ENCODE measurements around the gene PSMC2. TPM values are rescaled to one million over a fixed set of nuclear protein-coding genes. Genes with fewer than 3 reads are reported as not detected.

Gene PSMC2
- total and polyA plus RNA-seq, 2 of the 4 experiments (the other 2 are of a cell fraction), result 184 to 311 TPM

- whole genome bisulfite sequencing, 2 experiments (ENCODE audit: extremely low coverage in 2 of 2, insufficient read length in 1 of 2), result 67 to 100% methylated on average over 2 of the region's 4 CpGs
- H3K4me1 ChIP-seq (ENCODE audit: control insufficient read depth, insufficient read depth, low read length), result no peaks in the 10 kb centered on the region; the same call in 1 of the 2 replicates
- H3K4me2 ChIP-seq (ENCODE audit: low read depth, low read length), result no peak overlapping the region
- POLR2A ChIA-PET (ENCODE audit: unreplicated experiment), result no interaction called here
- no peak overlapping the region for H2BK120ac ChIP-seq (ENCODE audit: low read depth, low read length)
- BruUV-seq (replicated peaks), result no TSS peak
- in situ Hi-C loops (cut with MboI; ENCODE audit: low sequenced_read_pairs), result no loop called here
- H3K9me1 ChIP-seq (ENCODE audit: insufficient read depth, low read length), result peaks cover 8% of the 10 kb centered on the region; the same call in 1 of the 2 replicates
- peak overlapping the region; percentile 78 for H2BK5ac ChIP-seq (ENCODE audit: low read depth, low read length, poor library complexity, severe bottlenecking)
- intact Hi-C loops (cut with micrococcal nuclease), result no loop called here
- H2AK5ac ChIP-seq (ENCODE audit: low read depth, low read length), result no peak overlapping the region
- H4K91ac ChIP-seq (ENCODE audit: insufficient read depth, low read depth, low read length), result no peak overlapping the region
- no peak overlapping the region for H4K8ac ChIP-seq (ENCODE audit: low read depth in 2 of 2, low read length in 2 of 2)
- H3K4ac ChIP-seq (ENCODE audit: low read depth, low read length), result no peak overlapping the region
- no peak overlapping the region for H2BK20ac ChIP-seq (ENCODE audit: low read depth, low read length)
- H2AFZ ChIP-seq (replicated peaks; ENCODE audit: low read length, poor library complexity), result no peak overlapping the region
- H3K9me3 ChIP-seq (ENCODE audit: control insufficient read depth, insufficient read depth, low read length), result no peaks in the 10 kb centered on the region
- H3K14ac ChIP-seq (replicated peaks; ENCODE audit: low read depth, low read length), result no peak overlapping the region; the same call in 1 of the 2 replicates
- H3K27ac ChIP-seq (ENCODE audit: insufficient read depth, low read length), result no peak overlapping the region
- no peak overlapping the region for H3K23ac ChIP-seq (ENCODE audit: low read depth, low read length)
- dilution Hi-C loops (cut with HindIII; ENCODE audit: low sequenced_read_pairs, unreplicated experiment), result no loop called here
- no peak overlapping the region for H2AK9ac ChIP-seq (replicated peaks; ENCODE audit: low read depth, low read length, poor library complexity)
- H3K9ac ChIP-seq (ENCODE audit: low read depth, low read length), result no peak overlapping the region
- H3K36me3 ChIP-seq (ENCODE audit: control insufficient read depth, insufficient read depth, low read length), result no peaks in the 10 kb centered on the region
- DNase-seq (no peak), ATAC-seq (ENCODE audit: low read depth) (no peak)
- H3K79me1 ChIP-seq (ENCODE audit: low read depth in 1 of 2, low read length in 2 of 2), result no peaks in the 10 kb centered on the region
- no peak overlapping the region for H3K18ac ChIP-seq (ENCODE audit: low read depth, low read length)
- no peak overlapping the region for H2BK15ac ChIP-seq (ENCODE audit: low read depth, low read length)
- CTCF ChIA-PET, result no interaction called here
- no peak overlapping the region for H3K4me3 ChIP-seq (ENCODE audit: insufficient read depth, low read depth, low read length)
- H4K5ac ChIP-seq (ENCODE audit: low read depth, low read length), result no peak overlapping the region
- no peak overlapping the region for H3K56ac ChIP-seq (ENCODE audit: extremely low read depth, insufficient read depth, low read length)
- TF ChIP-seq MXI1 (IDR thresholded peaks at IDR 0.05; ENCODE audit: borderline replicate concordance, low read depth, low read length), result no peak
- no peak for TF ChIP-seq SMC3 (IDR thresholded peaks at IDR 0.05; ENCODE audit: low read depth, low read length)
- no peaks in the 10 kb centered on the region for H4K20me1 ChIP-seq (ENCODE audit: insufficient read depth, low read length)
- H3K27me3 ChIP-seq (ENCODE audit: control insufficient read depth, insufficient read depth, low read length), result peaks cover 7% of the 10 kb centered on the region
These were observed 34.0 kb downstream of the PSMC2 start for GRCh38 chr7:103381280-103382031.

Measured in IMR-90 (cell line).